ENCODE data around the gene OFD1. TPM values are rescaled to one million over a fixed set of nuclear protein-coding genes. Genes with fewer than 3 reads are reported as not detected.

The OFD1 gene
- total and polyA plus RNA-seq, 2 of the 8 experiments (the other 6 are each of a cell fraction or from before 2014, with no cell fraction given) = 8.0 to 23.4 TPM

GRCh38 chrX:13694983-13695382 is 39.6 kb upstream of the OFD1 start (continued):
- no peak for TF ChIP-seq ZNF274 (IDR thresholded peaks at IDR 0.05; ENCODE audit: borderline replicate concordance, extremely low read depth, low read length)
- TF ChIP-seq CHD2 (IDR thresholded peaks at IDR 0.05; ENCODE audit: low read length) = no peak

Data from H1 (cell line).